HG02970 (cell line): ENCODE measurements around the gene PODXL2.
"Not testable (repeated sequence)": the region's sequence is repeated elsewhere in the genome, so short reads cannot be mapped to it uniquely, and the experiment has no call there.

Experiments used
- ATAC-seq: cut with Tn5 transposase; IDR thresholded peaks from one replicate; pipeline ENCODE4 v1.9.1; 2021; ENCODE audit warnings: mild to moderate bottlenecking, moderate library complexity, moderate number of reproducible peaks; ENCODE audit not compliant: unreplicated experiment, low FRiP score

PODXL2 gene

GRCh38 chr3:127673191-127674100 lies 44.5 kb downstream of the PODXL2 start:
- ATAC-seq = peak; percentile 16

GRCh38 chr3:127674101-127674721 lies 45.2 kb downstream of the PODXL2 start:
- no peak for ATAC-seq

GRCh38 chr3:127674790-127675189 lies 45.8 kb downstream of the PODXL2 start:
- ATAC-seq = no peak

GRCh38 chr3:127675651-127676391 lies 46.8 kb downstream of the PODXL2 start:
- no peak for ATAC-seq

GRCh38 chr3:127676456-127676855 lies 47.5 kb downstream of the PODXL2 start:
- no peak for ATAC-seq

- no peak for ATAC-seq
Measured at GRCh38 chr3:127676921-127677351, 48.0 kb downstream of the PODXL2 start.

GRCh38 chr3:127677541-127678314 lies 48.7 kb downstream of the PODXL2 start:
- no peak for ATAC-seq

GRCh38 chr3:127678315-127678599 lies 49.3 kb downstream of the PODXL2 start:
- ATAC-seq = no peak

GRCh38 chr3:127678611-127679533 lies 49.9 kb downstream of the PODXL2 start:
- ATAC-seq = no peak

- no peak for ATAC-seq
Measured at GRCh38 chr3:127679534-127680145, 50.7 kb downstream of the PODXL2 start.

GRCh38 chr3:127680146-127680661 lies 51.2 kb downstream of the PODXL2 start:
- ATAC-seq = no peak

- ATAC-seq = no peak
Measured at GRCh38 chr3:127680798-127681221, 51.8 kb downstream of the PODXL2 start.

- not testable (repeated sequence) for ATAC-seq
Measured at GRCh38 chr3:127682175-127682554, 53.2 kb downstream of the PODXL2 start.

GRCh38 chr3:127682561-127682960 lies 53.6 kb downstream of the PODXL2 start:
- no peak for ATAC-seq

GRCh38 chr3:127684871-127685707 lies 56.1 kb downstream of the PODXL2 start:
- no peak for ATAC-seq

- ATAC-seq = no peak
Measured at GRCh38 chr3:127685708-127686511, 56.9 kb downstream of the PODXL2 start.

- ATAC-seq = no peak
Measured at GRCh38 chr3:127686512-127686894, 57.5 kb downstream of the PODXL2 start.
